Measurements from ENCODE around the gene HCFC1.
A peak's percentile ranks its signal among the peaks of the same experiment; 100 is the strongest.

Gene HCFC1

GRCh38 chrX:154013614-154014360 lies 42.2 kb upstream of the HCFC1 start:
- H3K36me3 ChIP-seq (replicated peaks) = peaks cover 90% of the 10 kb centered on the region
- peaks cover 8% of the 10 kb centered on the region for H3K4me1 ChIP-seq
- in situ Hi-C loops (cut with MboI; ENCODE audit: low sequenced_read_pairs) = loop anchor here (25.0 kb wide), 2 partner anchors 324 to 524 kb away; partner anchors contain the start of genes G6PD and IKBKG
- no peak overlapping the region for H3K4me3 ChIP-seq
- H3K9me3 ChIP-seq = no peaks in the 10 kb centered on the region
- H3K27me3 ChIP-seq (ENCODE audit: low read depth) = no peaks in the 10 kb centered on the region
- DNase-seq (ENCODE audit: low spot score in 2 of 2) = peak; percentile 42 to 73

GRCh38 chrX:154013001-154013421 lies 41.4 kb upstream of the HCFC1 start:
- no peak for DNase-seq (ENCODE audit: low spot score in 2 of 2)
- H3K9me3 ChIP-seq = no peaks in the 10 kb centered on the region
- no peaks in the 10 kb centered on the region for H3K27me3 ChIP-seq (ENCODE audit: low read depth)
- no peak overlapping the region for H3K4me3 ChIP-seq
- peaks cover 84% of the 10 kb centered on the region for H3K36me3 ChIP-seq (replicated peaks)
- in situ Hi-C loops (cut with MboI; ENCODE audit: low sequenced_read_pairs) = loop anchor here (25.0 kb wide), 2 partner anchors 324 to 524 kb away; partner anchors contain the start of genes G6PD and IKBKG
- H3K4me1 ChIP-seq = peaks cover 5% of the 10 kb centered on the region; the same call in 1 of the 2 replicates

GRCh38 chrX:154012336-154012991 lies 40.8 kb upstream of the HCFC1 start:
- Histone ChIP-seq H3K9me3 (no peaks in the 10 kb centered on the region), H3K27me3 (ENCODE audit: low read depth) (no peaks in the 10 kb centered on the region), H3K4me3 (no peak overlapping the region), H3K36me3 (replicated peaks) (peaks cover 79% of the 10 kb centered on the region), H3K4me1 (peaks cover 5% of the 10 kb centered on the region; the same call in 1 of the 2 replicates)
- DNase-seq (ENCODE audit: low spot score in 2 of 2) = no peak
- in situ Hi-C loops (cut with MboI; ENCODE audit: low sequenced_read_pairs) = loop anchor here (25.0 kb wide), 2 partner anchors 325 to 525 kb away; partner anchors contain the start of genes G6PD and IKBKG

GRCh38 chrX:154011376-154012335 lies 40.0 kb upstream of the HCFC1 start:
- in situ Hi-C loops (cut with MboI; ENCODE audit: low sequenced_read_pairs) = loop anchor here (25.0 kb wide), 2 partner anchors 326 to 526 kb away; partner anchors contain the start of genes G6PD and IKBKG
- peaks cover 71% of the 10 kb centered on the region for H3K36me3 ChIP-seq (replicated peaks)
- H3K9me3 ChIP-seq = no peaks in the 10 kb centered on the region

GRCh38 chrX:154010330-154011087 lies 38.9 kb upstream of the HCFC1 start:
- Histone ChIP-seq H3K27me3 (ENCODE audit: low read depth) (no peaks in the 10 kb centered on the region), H3K4me1 (peaks cover 5% of the 10 kb centered on the region; the same call in 1 of the 2 replicates), H3K4me3 (no peak overlapping the region), H3K36me3 (replicated peaks) (peaks cover 64% of the 10 kb centered on the region), H3K9me3 (no peaks in the 10 kb centered on the region)
- no peak for DNase-seq (ENCODE audit: low spot score in 2 of 2)
- in situ Hi-C loops (cut with MboI; ENCODE audit: low sequenced_read_pairs) = loop anchor here (25.0 kb wide), 2 partner anchors 327 to 527 kb away; partner anchors contain the start of genes G6PD and IKBKG

More at GRCh38 chrX:154011376-154012335, 40.0 kb upstream of the HCFC1 start:
- DNase-seq (ENCODE audit: low spot score in 2 of 2) = no peak
- H3K27me3 ChIP-seq (ENCODE audit: low read depth) = no peaks in the 10 kb centered on the region
- no peak overlapping the region for H3K4me3 ChIP-seq
- H3K4me1 ChIP-seq = peaks cover 5% of the 10 kb centered on the region; the same call in 1 of the 2 replicates

GRCh38 chrX:154008521-154008920 lies 36.9 kb upstream of the HCFC1 start:
- DNase-seq (ENCODE audit: low spot score in 2 of 2) = peak; percentile 32 to 43
- in situ Hi-C loops (cut with MboI; ENCODE audit: low sequenced_read_pairs) = loop anchor here (25.0 kb wide), 2 partner anchors 329 to 529 kb away; partner anchors contain the start of genes G6PD and IKBKG

GRCh38 chrX:154006947-154007346 lies 35.3 kb upstream of the HCFC1 start:
- in situ Hi-C loops (cut with MboI; ENCODE audit: low sequenced_read_pairs) = loop anchor here (25.0 kb wide), 2 partner anchors 330 to 530 kb away; partner anchors contain the start of genes G6PD and IKBKG
- H3K4me1 ChIP-seq = peaks cover 9% of the 10 kb centered on the region; the same call in 1 of the 2 replicates
- H3K4me3 ChIP-seq = no peak overlapping the region
- H3K36me3 ChIP-seq (replicated peaks) = peaks cover 29% of the 10 kb centered on the region
- no peaks in the 10 kb centered on the region for H3K27me3 ChIP-seq (ENCODE audit: low read depth)
- DNase-seq (ENCODE audit: low spot score in 2 of 2) = no peak
- H3K9me3 ChIP-seq = no peaks in the 10 kb centered on the region

More at GRCh38 chrX:154008521-154008920, 36.9 kb upstream of the HCFC1 start:
- H3K27me3 ChIP-seq (ENCODE audit: low read depth) = no peaks in the 10 kb centered on the region
- H3K4me1 ChIP-seq = peaks cover 5% of the 10 kb centered on the region; the same call in 1 of the 2 replicates
- H3K4me3 ChIP-seq = no peak overlapping the region
- no peaks in the 10 kb centered on the region for H3K9me3 ChIP-seq
- H3K36me3 ChIP-seq (replicated peaks) = peaks cover 44% of the 10 kb centered on the region

GRCh38 chrX:154004315-154004714 lies 32.7 kb upstream of the HCFC1 start:
- Histone ChIP-seq H3K9me3 (no peaks in the 10 kb centered on the region), H3K36me3 (replicated peaks) (peaks cover 8% of the 10 kb centered on the region), H3K4me3 (no peak overlapping the region), H3K4me1 (peaks cover 9% of the 10 kb centered on the region; the same call in 1 of the 2 replicates), H3K27me3 (ENCODE audit: low read depth) (no peaks in the 10 kb centered on the region)
- in situ Hi-C loops (cut with MboI; ENCODE audit: low sequenced_read_pairs) = loop anchor here (25.0 kb wide), 2 partner anchors 333 to 533 kb away; partner anchors contain the start of genes G6PD and IKBKG
- DNase-seq (ENCODE audit: low spot score in 2 of 2) = no peak

- Histone ChIP-seq H3K9me3 (no peaks in the 10 kb centered on the region), H3K4me3 (no peak overlapping the region), H3K4me1 (peaks cover 4% of the 10 kb centered on the region; the same call in 1 of the 2 replicates)
These were observed 30.6 kb upstream of the HCFC1 start for GRCh38 chrX:154002215-154002719.

GRCh38 chrX:154000051-154000450 lies 28.4 kb upstream of the HCFC1 start:
- Histone ChIP-seq H3K27me3 (ENCODE audit: low read depth) (no peaks in the 10 kb centered on the region), H3K9me3 (no peaks in the 10 kb centered on the region), H3K4me1 (peaks cover 4% of the 10 kb centered on the region; the same call in 1 of the 2 replicates), H3K36me3 (replicated peaks) (no peaks in the 10 kb centered on the region), H3K4me3 (no peak overlapping the region)
- in situ Hi-C loops (cut with MboI; ENCODE audit: low sequenced_read_pairs) = loop anchor here (25.0 kb wide), 2 partner anchors 337 to 537 kb away; partner anchors contain the start of genes G6PD and IKBKG
- DNase-seq (ENCODE audit: low spot score in 2 of 2) = no peak

More at GRCh38 chrX:154002215-154002719, 30.6 kb upstream of the HCFC1 start:
- peak in 1 of 2 experiments; percentile 42 for DNase-seq (ENCODE audit: low spot score in 2 of 2)
- peaks cover 5% of the 10 kb centered on the region for H3K36me3 ChIP-seq (replicated peaks)
- no peaks in the 10 kb centered on the region for H3K27me3 ChIP-seq (ENCODE audit: low read depth)
- in situ Hi-C loops (cut with MboI; ENCODE audit: low sequenced_read_pairs) = loop anchor here (25.0 kb wide), 2 partner anchors 335 to 535 kb away; partner anchors contain the start of genes G6PD and IKBKG

- in situ Hi-C loops (cut with MboI; ENCODE audit: low sequenced_read_pairs) = loop anchor here (25.0 kb wide), 2 partner anchors 338 to 538 kb away; partner anchors contain the start of genes G6PD and IKBKG
- no peak overlapping the region for H3K4me3 ChIP-seq
- no peak for DNase-seq (ENCODE audit: low spot score in 2 of 2)
- H3K36me3 ChIP-seq (replicated peaks) = no peaks in the 10 kb centered on the region
- H3K9me3 ChIP-seq = no peaks in the 10 kb centered on the region
- H3K4me1 ChIP-seq = peaks cover 4% of the 10 kb centered on the region; the same call in 1 of the 2 replicates
- no peaks in the 10 kb centered on the region for H3K27me3 ChIP-seq (ENCODE audit: low read depth)
These were observed 27.9 kb upstream of the HCFC1 start for GRCh38 chrX:153999359-154000037.
